Ascending aorta (tissue), 2 donors: Measurements from ENCODE around the gene ADIPOR2. TPM values are rescaled to one million over a fixed set of nuclear protein-coding genes. Genes with fewer than 3 reads are reported as not detected.
"Not testable (repeated sequence)": the region's sequence is repeated elsewhere in the genome, so short reads cannot be mapped to it uniquely, and the experiment has no call there.

Experiments
- DNase-seq, 2 donors: peaks; one replicate each; pipeline ENCODE4 v3.0.0-alpha.2; 2019; ENCODE audit warnings: low spot score in 2 of 2
- H3K27ac ChIP-seq, 2 donors: fragments of 200-600 bp; sonication (generic); one replicate each; pipeline ENCODE4 v1.5.1; 2016 to 2017; ENCODE audit warnings: mild to moderate bottlenecking in 1 of 2
- H3K27me3 ChIP-seq: fragments of 200-600 bp; sonication (generic); one replicate; pipeline ENCODE4 v1.5.1; 2017
- H3K36me3 ChIP-seq, 2 donors: fragments of 200-600 bp; sonication (generic); one replicate each; pipeline ENCODE4 v1.5.1; 2016
- H3K4me1 ChIP-seq, 2 donors: fragments of 200-600 bp; sonication (generic); one replicate each; pipeline ENCODE4 v1.5.1; 2016 to 2017; ENCODE audit warnings: mild to moderate bottlenecking in 1 of 2
- H3K4me3 ChIP-seq, 2 donors: fragments of 200-600 bp; sonication (generic); one replicate each; pipeline ENCODE4 v1.5.1; 2016 to 2017; ENCODE audit warnings: mild to moderate bottlenecking in 1 of 2
- H3K9me3 ChIP-seq, 2 donors: fragments of 200-600 bp; sonication (generic); one replicate each; pipeline ENCODE4 v1.5.1; 2016
- CTCF ChIP-seq, 3 experiments: fragments of 200-600 bp in 2 of 3; fragments of 450-650 bp in 1 of 3; sonication (generic) in 2 of 3; IDR thresholded peaks; one replicate each; pipeline ENCODE4 v1.5.1; 2016 to 2019; ENCODE audit warnings: antibody characterized with exemption in 3 of 3, mild to moderate bottlenecking in 1 of 3, moderate library complexity in 1 of 3
- intact Hi-C: fragments of 100-400 bp; cut with DNase I; formaldehyde crosslinking; loops from one replicate; pipeline ENCODE4 v1.15.1; 2023
- total RNA-seq: library from RNA; depleted of rRNA; stranded (reverse); fragments of >200 nt; gene quantifications from one replicate; pipeline ENCODE4 v1.1.0, GENCODE V29; 2016

ADIPOR2 gene
- total RNA-seq, 1 donor from 2014 or later = 25.7 TPM

DNA sequence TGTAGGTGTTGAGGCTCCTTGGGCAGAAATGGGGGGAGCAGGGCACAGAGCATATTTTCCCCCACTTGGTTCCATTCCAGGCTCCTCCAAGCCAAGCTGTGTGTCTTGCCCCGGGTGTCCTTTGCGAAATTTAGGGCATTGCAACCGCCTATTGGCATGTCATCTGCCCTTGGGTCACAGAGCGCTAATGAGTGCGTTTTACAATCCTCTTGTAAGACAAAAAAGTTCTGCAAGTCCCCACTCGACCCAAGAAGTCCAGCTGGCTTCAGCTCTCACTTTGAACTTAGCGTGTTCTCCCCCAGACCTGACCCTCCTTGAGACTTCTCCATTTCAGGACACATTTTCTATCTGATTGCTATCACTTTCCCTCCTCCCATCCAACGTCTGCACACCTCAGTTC lies 123.4 kb downstream of the ADIPOR2 start:
- Histone ChIP-seq H3K4me3 (no peak overlapping the region), H3K9me3 (no peaks in the 10 kb centered on the region), H3K36me3 (no peaks in the 10 kb centered on the region), H3K27ac (no peak overlapping the region), H3K27me3 (no peaks in the 10 kb centered on the region), H3K4me1 (no peaks in the 10 kb centered on the region)
- TF ChIP-seq CTCF (IDR thresholded peaks at IDR 0.05) = no peak
- DNase-seq = no peak
- intact Hi-C loops = no loop called here

DNA sequence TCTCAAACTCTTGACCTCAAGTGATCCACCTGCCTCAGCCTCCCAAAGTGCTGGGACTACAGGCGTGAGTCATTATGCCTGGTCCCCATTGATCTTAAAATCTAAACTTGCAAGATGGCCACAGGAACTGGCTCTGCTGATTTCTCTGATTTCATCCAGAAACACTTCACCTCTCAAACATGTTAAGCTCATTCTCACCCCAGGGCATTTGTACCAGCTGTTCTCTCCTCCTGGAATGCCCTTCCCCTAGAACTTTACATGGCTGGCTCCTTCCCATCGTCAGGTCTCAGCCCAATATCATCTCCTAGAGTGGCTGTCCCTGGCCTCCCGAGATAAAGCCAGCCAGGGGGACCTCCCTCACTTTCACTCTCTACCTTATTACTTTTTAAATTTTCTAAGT lies 124.2 kb downstream of the ADIPOR2 start:
- no peaks in the 10 kb centered on the region for H3K27me3 ChIP-seq
- no peak for TF ChIP-seq CTCF (IDR thresholded peaks at IDR 0.05)
- no peak overlapping the region for H3K4me3 ChIP-seq
- no peaks in the 10 kb centered on the region for H3K9me3 ChIP-seq
- no peak overlapping the region for H3K27ac ChIP-seq
- no peaks in the 10 kb centered on the region for H3K4me1 ChIP-seq
- no peak for DNase-seq
- intact Hi-C loops = no loop called here
- no peaks in the 10 kb centered on the region for H3K36me3 ChIP-seq

- Histone ChIP-seq H3K4me3 (no peak overlapping the region), H3K9me3 (no peaks in the 10 kb centered on the region), H3K27ac (no peak overlapping the region), H3K36me3 (no peaks in the 10 kb centered on the region), H3K4me1 (no peaks in the 10 kb centered on the region), H3K27me3 (no peaks in the 10 kb centered on the region)
- no peak for TF ChIP-seq CTCF (IDR thresholded peaks at IDR 0.05)
- no peak for DNase-seq
- intact Hi-C loops = no loop called here
Observed at GRCh38 chr12:1815814-1816729, 125.2 kb downstream of the ADIPOR2 start.

DNA sequence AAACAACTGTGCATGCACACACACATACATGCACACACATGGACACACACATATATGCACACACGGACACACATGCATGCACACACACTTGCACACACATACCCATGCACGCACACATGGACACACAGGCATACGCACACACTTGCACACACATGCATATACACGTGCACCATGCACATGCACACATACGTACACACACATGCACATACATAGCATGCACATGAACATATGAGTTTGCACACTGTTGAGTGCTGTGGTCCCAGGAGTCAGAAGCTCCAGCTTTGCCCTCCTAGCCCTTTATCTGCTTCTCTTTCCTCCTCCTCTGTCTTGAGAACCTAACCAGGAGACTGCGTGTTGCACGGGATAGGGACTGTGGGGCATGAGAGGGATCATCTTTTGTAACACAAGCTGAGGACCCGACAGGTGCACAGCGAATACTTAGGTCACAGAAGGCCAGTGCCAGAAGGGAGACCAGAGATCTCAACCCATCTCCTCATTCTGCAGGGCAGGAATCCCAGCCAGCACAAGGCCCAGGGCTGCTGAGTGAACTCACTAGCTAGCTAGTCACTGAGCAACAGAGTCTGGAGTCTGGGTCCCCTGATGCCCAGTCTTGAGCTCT lies 126.0 kb downstream of the ADIPOR2 start:
- Histone ChIP-seq H3K4me3 (no peak overlapping the region), H3K9me3 (no peaks in the 10 kb centered on the region), H3K27me3 (peaks cover 6% of the 10 kb centered on the region), H3K4me1 (no peaks in the 10 kb centered on the region), H3K27ac (no peak overlapping the region), H3K36me3 (no peaks in the 10 kb centered on the region)
- no peak for TF ChIP-seq CTCF (IDR thresholded peaks at IDR 0.05)
- DNase-seq = no peak
- intact Hi-C loops = no loop called here

DNA sequence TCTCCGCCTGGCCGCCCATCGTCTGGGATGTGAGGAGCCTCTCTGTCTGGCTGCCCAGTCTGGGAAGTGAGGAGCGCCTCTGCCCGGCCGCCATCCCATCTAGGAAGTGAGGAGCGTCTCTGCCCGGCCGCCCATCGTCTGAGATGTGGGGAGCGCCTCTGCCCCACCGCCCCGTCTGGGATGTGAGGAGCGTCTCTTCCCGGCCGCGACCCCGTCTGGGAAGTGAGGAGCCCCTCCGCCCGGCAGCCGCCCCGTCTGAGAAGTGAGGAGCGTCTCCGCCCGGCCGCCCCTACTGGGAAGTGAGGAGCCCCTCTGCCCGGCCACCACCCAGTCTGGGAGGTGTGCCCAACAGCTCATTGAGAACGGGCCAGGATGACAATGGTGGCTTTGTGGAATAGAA lies 127.1 kb downstream of the ADIPOR2 start:
- intact Hi-C loops = not testable (repeated sequence)

GRCh38 chr12:1819050-1819449 lies 128.2 kb downstream of the ADIPOR2 start:
- TF ChIP-seq CTCF (IDR thresholded peaks at IDR 0.05) = no peak
- DNase-seq = no peak
- intact Hi-C loops = no loop called here
- no peak overlapping the region for H3K27ac ChIP-seq
- peaks cover 8% of the 10 kb centered on the region for H3K27me3 ChIP-seq
- H3K9me3 ChIP-seq = no peaks in the 10 kb centered on the region
- H3K4me1 ChIP-seq = no peaks in the 10 kb centered on the region
- H3K4me3 ChIP-seq = no peak overlapping the region
- H3K36me3 ChIP-seq = no peaks in the 10 kb centered on the region

More for the DNA sequence above, 127.1 kb downstream of the ADIPOR2 start:
- H3K36me3 ChIP-seq, DNase-seq, H3K27ac ChIP-seq, H3K9me3 ChIP-seq, H3K4me1 ChIP-seq, H3K4me3 ChIP-seq, H3K27me3 ChIP-seq: not testable (repeated sequence)
